Retinal pigment epithelial cell (primary cell): ENCODE measurements around the gene MYO5B.

Experiments
- DNase-seq: peaks from one replicate; pipeline ENCODE4 v3.0.0-alpha.2; 2010; ENCODE audit warnings: low read depth
- H3K4me3 ChIP-seq: 2 replicates; pipeline ENCODE4 v1.5.1; 2011; ENCODE audit warnings: mild to moderate bottlenecking, low read length, control low read depth, moderate library complexity
- TF ChIP-seq, protein P1 (sequence below): conservative IDR thresholded peaks from 2 replicates; pipeline ENCODE4 v1.5.1; 2011; ENCODE audit warnings: low read depth, low read length, control low read depth, inconsistent platforms

Gene MYO5B

DNA sequence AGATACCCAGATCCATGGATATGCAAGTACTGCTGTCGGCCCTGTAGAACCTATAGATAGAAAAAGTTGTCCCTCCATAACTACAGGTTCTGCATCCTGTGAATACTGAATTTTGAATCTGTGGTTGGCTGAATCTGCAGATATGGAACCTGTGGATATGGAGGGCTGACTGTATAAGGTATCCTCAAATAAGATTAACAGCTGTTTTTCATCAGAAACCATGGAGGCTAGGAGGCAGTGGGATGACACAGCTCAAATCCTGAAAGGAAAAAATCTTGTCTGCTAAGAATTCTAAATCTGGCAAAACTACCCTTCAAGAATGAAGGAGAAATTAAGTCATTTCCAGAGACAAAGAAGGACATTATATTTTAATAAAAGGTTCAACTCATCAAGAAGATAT, 367.0 kb downstream of the MYO5B start:
- TF ChIP-seq, protein P1, sequence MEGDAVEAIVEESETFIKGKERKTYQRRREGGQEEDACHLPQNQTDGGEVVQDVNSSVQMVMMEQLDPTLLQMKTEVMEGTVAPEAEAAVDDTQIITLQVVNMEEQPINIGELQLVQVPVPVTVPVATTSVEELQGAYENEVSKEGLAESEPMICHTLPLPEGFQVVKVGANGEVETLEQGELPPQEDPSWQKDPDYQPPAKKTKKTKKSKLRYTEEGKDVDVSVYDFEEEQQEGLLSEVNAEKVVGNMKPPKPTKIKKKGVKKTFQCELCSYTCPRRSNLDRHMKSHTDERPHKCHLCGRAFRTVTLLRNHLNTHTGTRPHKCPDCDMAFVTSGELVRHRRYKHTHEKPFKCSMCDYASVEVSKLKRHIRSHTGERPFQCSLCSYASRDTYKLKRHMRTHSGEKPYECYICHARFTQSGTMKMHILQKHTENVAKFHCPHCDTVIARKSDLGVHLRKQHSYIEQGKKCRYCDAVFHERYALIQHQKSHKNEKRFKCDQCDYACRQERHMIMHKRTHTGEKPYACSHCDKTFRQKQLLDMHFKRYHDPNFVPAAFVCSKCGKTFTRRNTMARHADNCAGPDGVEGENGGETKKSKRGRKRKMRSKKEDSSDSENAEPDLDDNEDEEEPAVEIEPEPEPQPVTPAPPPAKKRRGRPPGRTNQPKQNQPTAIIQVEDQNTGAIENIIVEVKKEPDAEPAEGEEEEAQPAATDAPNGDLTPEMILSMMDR = no peak
- DNase-seq = no peak
- no peak overlapping the region for H3K4me3 ChIP-seq

DNA sequence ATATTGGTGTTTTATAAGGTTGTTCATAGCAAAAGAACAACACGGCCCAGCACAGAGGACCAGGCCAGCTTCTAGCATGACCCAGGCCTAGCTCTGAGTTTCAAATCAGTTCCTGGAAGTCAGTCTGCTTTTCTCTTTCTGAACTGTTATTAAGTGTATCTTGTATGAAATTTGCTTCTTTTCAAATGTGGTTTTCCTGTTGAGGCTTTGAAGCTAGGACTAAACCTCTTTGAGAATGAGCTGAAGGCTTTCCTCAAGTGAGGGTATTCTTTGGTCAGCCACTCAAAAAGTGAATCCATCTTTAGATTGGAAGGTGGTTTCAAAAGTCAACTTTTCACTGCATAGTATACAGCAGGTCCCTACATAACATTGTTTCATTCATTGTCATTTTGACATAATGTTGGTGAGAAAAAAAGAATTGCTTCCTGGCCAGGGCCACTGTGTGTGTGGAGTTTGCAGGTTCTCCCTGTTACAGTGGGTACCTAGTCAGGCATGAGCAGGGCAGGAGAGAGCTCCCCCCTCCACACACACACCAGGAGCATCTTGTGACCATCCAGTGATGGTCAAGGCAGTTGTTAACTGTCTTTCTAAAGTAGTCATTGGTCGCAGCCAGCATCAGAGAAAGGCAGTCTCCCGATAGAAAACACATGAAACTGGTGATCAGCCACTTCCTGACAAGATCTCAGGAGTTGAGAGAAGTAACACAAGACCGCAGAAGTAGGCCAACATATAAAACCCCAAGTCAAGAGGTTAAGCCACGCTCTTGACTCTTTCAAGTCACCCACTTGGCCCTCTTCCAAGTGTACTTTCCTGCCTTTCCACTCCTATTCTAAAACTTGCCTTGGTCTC, 374.9 kb downstream of the MYO5B start:
- no peak for DNase-seq
- no peak overlapping the region for H3K4me3 ChIP-seq
- TF ChIP-seq, protein P1 = no peak

DNA sequence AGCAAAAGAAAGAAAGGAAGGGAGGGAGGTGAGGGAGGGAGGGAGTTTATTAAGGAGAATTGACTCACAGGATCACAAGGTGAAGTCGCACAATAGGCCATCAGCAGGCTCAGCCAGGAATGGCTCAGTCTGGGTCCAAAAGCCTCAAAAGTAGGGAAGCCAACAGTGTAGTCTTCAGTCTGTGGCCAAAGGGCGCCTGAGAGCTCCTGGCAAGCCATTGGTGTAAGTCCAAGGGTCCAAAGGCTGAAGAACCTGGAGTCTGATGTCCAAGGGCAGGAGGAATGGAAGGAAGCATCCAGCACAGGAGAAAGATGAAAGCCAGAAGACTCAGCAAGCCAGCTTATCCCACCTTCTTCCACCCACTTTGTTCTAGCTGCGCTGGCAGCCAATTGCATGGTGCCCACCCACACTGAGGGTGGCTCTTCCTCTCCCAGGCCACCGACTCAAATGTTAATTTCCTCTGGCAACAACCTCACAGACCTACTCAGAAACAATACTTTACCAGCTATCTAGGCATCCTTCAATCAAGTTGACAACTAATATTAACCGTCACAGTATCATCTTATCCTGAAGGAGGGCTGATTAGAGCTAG, 375.8 kb downstream of the MYO5B start:
- TF ChIP-seq, protein P1 = no peak
- H3K4me3 ChIP-seq = no peak overlapping the region
- DNase-seq = no peak

DNA sequence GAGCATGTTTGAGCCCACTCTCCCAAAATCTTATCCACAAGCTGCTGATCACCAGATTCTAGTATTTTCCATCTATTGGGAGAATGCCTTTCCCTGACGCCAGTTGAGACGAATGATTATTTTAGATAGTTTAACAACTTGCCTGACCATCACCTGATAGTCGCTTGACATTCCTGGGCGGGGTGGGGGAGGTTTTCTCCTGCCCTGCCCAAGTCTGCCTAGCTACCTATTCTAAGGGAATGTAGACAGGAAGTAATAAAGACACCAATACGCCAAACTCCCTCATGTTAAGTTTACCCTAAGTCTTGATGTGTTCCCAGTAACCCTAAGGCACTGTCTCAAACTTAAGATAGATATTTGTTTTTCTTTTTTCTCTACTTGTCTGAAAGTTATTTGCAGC, 377.0 kb downstream of the MYO5B start:
- TF ChIP-seq, protein P1 = no peak
- no peak for DNase-seq
- H3K4me3 ChIP-seq = no peak overlapping the region

DNA sequence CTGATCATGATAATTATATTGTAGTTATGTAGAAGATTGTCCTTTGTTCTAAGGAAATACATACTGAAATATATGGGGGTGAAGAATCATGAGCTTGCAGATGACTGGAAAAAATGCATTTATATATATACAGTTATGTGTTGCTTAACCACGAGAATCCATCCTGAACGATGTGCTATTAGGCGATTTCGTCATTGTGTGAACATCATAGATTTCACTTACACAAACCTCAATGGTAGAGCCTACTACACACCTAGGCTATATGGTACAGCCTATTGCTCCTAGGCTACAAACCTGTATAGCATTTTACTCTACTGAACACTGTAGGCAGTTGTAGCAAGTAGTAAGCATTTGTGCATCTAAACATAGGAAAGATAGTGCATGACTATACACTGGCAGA, 379.0 kb downstream of the MYO5B start:
- TF ChIP-seq, protein P1 = no peak
- DNase-seq = no peak
- H3K4me3 ChIP-seq = no peak overlapping the region

DNA sequence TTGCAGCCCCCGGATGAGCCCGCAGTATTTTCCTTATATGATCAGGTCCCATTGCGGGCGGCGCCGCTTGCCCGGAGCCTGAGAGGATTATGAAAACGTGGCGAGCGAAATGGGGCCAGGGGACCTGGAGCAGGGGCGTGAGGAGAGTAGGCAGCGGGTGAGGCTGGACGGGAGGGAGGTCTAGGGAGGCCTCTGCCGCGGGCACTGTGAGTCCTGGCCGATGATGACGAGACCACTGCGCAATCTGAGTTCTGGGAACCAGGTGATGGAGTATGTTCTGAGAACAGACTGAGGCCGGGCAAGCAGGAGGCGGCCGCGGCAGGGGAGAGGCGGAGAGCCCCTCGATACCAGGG, 380.8 kb downstream of the MYO5B start:
- TF ChIP-seq, protein P1 = no peak
- DNase-seq = peak; percentile 35

More for the DNA sequence above, 380.8 kb downstream of the MYO5B start:
- H3K4me3 ChIP-seq = peak overlapping the region; percentile 80
